Loucy (cell line): Measurements from ENCODE around the gene CACNA2D3.

Experiments used
- H2AFZ ChIP-seq: fragments of 200-600 bp; sonication (generic); 2 replicates; pipeline ENCODE4 v1.6.0; 2016; ENCODE audit warnings: antibody characterized with exemption, mild to moderate bottlenecking, low read length, moderate library complexity
- H3F3A ChIP-seq: fragments of 200-600 bp; 2 replicates; pipeline ENCODE4 v1.6.0; 2016; ENCODE audit warnings: antibody characterized with exemption, low read depth, mild to moderate bottlenecking
- H3K27me3 ChIP-seq: fragments of 200-600 bp; sonication (generic); 2 replicates; pipeline ENCODE4 v1.6.1; 2014; ENCODE audit warnings: low read length, mild to moderate bottlenecking; ENCODE audit not compliant: insufficient read depth, poor library complexity, severe bottlenecking
- H3K36me3 ChIP-seq: fragments of 200-600 bp; sonication (generic); 2 replicates; pipeline ENCODE4 v1.6.1; 2016; ENCODE audit warnings: low read length; ENCODE audit not compliant: insufficient read depth
- H3K4me1 ChIP-seq: fragments of 200-600 bp; sonication (generic); 2 replicates; pipeline ENCODE4 v1.5.1; 2014; ENCODE audit warnings: low read length, mild to moderate bottlenecking; ENCODE audit not compliant: insufficient read depth, poor library complexity, severe bottlenecking
- H3K4me2 ChIP-seq: fragments of 200-600 bp; sonication (generic); 2 replicates; pipeline ENCODE4 v1.6.0; 2014; ENCODE audit warnings: antibody characterized with exemption, low read length, low read depth, mild to moderate bottlenecking; ENCODE audit not compliant: poor library complexity, severe bottlenecking
- H3K4me3 ChIP-seq: fragments of 200-600 bp; sonication (generic); 2 replicates; pipeline ENCODE4 v1.5.1; 2014; ENCODE audit warnings: low read length, mild to moderate bottlenecking, mixed read lengths; ENCODE audit not compliant: poor library complexity, severe bottlenecking
- H3K79me2 ChIP-seq: fragments of 200-600 bp; sonication (generic); 2 replicates; pipeline ENCODE4 v1.6.1; 2014; ENCODE audit warnings: low read length; ENCODE audit not compliant: insufficient read depth
- H3K9ac ChIP-seq: fragments of 200-600 bp; sonication (generic); 2 replicates; pipeline ENCODE4 v1.6.0; 2014; ENCODE audit warnings: mild to moderate bottlenecking, low read depth, low read length, moderate library complexity; ENCODE audit not compliant: poor library complexity, severe bottlenecking
- H3K9me2 ChIP-seq: fragments of 200-600 bp; sonication (generic); replicated peaks from 2 replicates; pipeline ENCODE4 v1.6.1; 2016; ENCODE audit warnings: low read depth, low read length, mixed read lengths
- H3K9me3 ChIP-seq: fragments of 200-600 bp; sonication (generic); 2 replicates; pipeline ENCODE4 v1.6.1; 2014; ENCODE audit warnings: mild to moderate bottlenecking, antibody characterized with exemption, low read length, low read depth; ENCODE audit not compliant: insufficient read depth
- H4K20me1 ChIP-seq: fragments of 200-600 bp; sonication (generic); 2 replicates; pipeline ENCODE4 v1.6.0; 2014; ENCODE audit warnings: antibody characterized with exemption, low read length, mild to moderate bottlenecking; ENCODE audit not compliant: insufficient read depth, poor library complexity, severe bottlenecking
- EZH2phosphoT487 ChIP-seq: fragments of 200-600 bp; IDR thresholded peaks from 2 replicates; pipeline ENCODE4 v1.6.1; 2018; ENCODE audit warnings: antibody characterized with exemption, mild to moderate bottlenecking, moderate library complexity, borderline replicate concordance
- TF ChIP-seq, protein P1 (sequence below): fragments of 200-600 bp; sonication (generic); conservative IDR thresholded peaks from 2 replicates; pipeline ENCODE4 v1.5.1; 2014; ENCODE audit warnings: mild to moderate bottlenecking, antibody characterized with exemption, low read length

Gene CACNA2D3

DNA sequence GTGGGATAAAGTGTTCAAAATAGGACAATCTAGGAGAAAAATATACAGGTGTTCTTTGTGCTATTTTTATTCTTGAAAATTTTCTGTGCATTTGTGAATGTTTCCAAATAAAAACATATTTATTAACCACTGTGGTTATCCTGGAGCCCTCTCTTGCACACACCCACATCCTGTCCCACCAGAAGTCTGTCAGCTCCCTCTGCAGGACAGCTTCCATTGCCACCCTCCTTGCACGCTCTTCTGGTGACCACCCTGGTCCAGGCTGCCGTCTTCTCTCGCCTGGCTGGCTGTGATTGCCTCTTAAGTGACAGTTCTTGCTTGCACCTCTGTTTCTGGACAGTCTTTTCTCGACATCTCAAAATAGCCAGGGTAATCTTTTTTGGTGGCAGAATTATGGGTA lies 411.5 kb downstream of the CACNA2D3 start:
- H3K4me1 ChIP-seq, result no peaks in the 10 kb centered on the region
- no peak overlapping the region for H3K4me3 ChIP-seq
- no peaks in the 10 kb centered on the region for H4K20me1 ChIP-seq
- no peak overlapping the region for H3K9ac ChIP-seq
- H3K36me3 ChIP-seq, result no peaks in the 10 kb centered on the region
- H3K27me3 ChIP-seq, result no peaks in the 10 kb centered on the region
- H3F3A ChIP-seq, result no peaks in the 10 kb centered on the region
- no peak for TF ChIP-seq EZH2phosphoT487
- TF ChIP-seq, protein P1, sequence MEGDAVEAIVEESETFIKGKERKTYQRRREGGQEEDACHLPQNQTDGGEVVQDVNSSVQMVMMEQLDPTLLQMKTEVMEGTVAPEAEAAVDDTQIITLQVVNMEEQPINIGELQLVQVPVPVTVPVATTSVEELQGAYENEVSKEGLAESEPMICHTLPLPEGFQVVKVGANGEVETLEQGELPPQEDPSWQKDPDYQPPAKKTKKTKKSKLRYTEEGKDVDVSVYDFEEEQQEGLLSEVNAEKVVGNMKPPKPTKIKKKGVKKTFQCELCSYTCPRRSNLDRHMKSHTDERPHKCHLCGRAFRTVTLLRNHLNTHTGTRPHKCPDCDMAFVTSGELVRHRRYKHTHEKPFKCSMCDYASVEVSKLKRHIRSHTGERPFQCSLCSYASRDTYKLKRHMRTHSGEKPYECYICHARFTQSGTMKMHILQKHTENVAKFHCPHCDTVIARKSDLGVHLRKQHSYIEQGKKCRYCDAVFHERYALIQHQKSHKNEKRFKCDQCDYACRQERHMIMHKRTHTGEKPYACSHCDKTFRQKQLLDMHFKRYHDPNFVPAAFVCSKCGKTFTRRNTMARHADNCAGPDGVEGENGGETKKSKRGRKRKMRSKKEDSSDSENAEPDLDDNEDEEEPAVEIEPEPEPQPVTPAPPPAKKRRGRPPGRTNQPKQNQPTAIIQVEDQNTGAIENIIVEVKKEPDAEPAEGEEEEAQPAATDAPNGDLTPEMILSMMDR, result peak; percentile 41
- no peak overlapping the region for H2AFZ ChIP-seq
- H3K9me2 ChIP-seq, result no peaks in the 10 kb centered on the region
- no peaks in the 10 kb centered on the region for H3K79me2 ChIP-seq
- H3K4me2 ChIP-seq, result no peak overlapping the region
- no peaks in the 10 kb centered on the region for H3K9me3 ChIP-seq

DNA sequence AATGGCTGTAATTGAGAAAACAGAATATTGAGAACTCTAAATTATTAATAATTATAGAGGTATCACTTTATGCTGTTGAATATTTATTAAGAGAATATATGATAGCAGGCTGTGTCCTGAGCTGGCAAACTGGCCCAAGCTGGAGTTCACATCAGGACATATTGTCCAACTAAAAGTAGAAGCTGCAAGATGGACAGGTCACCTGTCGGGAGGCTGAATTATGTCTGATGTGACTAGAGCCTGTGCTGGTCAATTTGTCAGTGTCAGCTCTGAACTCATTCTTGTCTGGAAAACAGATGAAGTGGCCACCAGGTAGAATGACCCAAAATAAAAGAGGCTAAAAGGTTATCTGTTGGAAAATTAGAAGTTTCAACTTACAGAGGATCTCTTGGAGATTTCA lies 413.3 kb downstream of the CACNA2D3 start:
- H3K9me3 ChIP-seq, result no peaks in the 10 kb centered on the region
- H4K20me1 ChIP-seq, result no peaks in the 10 kb centered on the region
- H3K36me3 ChIP-seq, result no peaks in the 10 kb centered on the region
- no peaks in the 10 kb centered on the region for H3F3A ChIP-seq
- H3K9ac ChIP-seq, result no peak overlapping the region
- H2AFZ ChIP-seq, result no peak overlapping the region
- no peaks in the 10 kb centered on the region for H3K27me3 ChIP-seq
- TF ChIP-seq, protein P1, result no peak
- no peak for TF ChIP-seq EZH2phosphoT487
- no peak overlapping the region for H3K4me3 ChIP-seq
- H3K4me2 ChIP-seq, result no peak overlapping the region
- H3K79me2 ChIP-seq, result no peaks in the 10 kb centered on the region
- H3K4me1 ChIP-seq, result no peaks in the 10 kb centered on the region
- H3K9me2 ChIP-seq, result no peaks in the 10 kb centered on the region

DNA sequence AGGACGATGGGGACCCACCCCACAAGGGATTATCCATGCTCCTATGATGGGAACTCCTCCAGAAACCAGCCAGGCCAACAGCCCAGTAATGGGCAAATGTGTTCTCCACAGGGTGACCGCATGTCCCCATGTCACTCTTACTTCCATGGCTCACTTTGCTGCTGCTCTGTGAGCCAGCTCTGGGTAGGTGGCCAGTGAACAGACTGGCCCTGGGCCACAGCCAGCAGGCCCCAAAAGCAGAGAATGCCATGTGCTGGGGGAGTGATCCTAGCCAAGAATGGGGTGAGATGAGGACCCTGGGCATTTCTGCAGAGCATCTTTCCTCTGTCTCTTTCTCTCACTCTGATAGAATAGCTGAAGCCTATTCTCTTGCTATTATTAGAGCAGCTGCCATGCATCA lies 414.1 kb downstream of the CACNA2D3 start:
- Histone ChIP-seq H3K9ac (no peak overlapping the region), H4K20me1 (no peaks in the 10 kb centered on the region), H3K4me3 (no peak overlapping the region), H3K27me3 (no peaks in the 10 kb centered on the region), H3K4me1 (no peaks in the 10 kb centered on the region), H3K79me2 (no peaks in the 10 kb centered on the region), H3F3A (no peaks in the 10 kb centered on the region), H3K4me2 (no peak overlapping the region), H3K9me2 (no peaks in the 10 kb centered on the region), H2AFZ (no peak overlapping the region), H3K36me3 (no peaks in the 10 kb centered on the region), H3K9me3 (no peaks in the 10 kb centered on the region)
- TF ChIP-seq, protein P1, result no peak
- TF ChIP-seq EZH2phosphoT487, result no peak
